Nephron (organoid): Measurements from ENCODE around the gene FGFRL1.

Source experiments
- H3K27ac Mint-ChIP-seq, 3 experiments: 2 replicates each; pipeline ENCODE4 v1.8.0; 2020; ENCODE audit warnings: mixed read lengths in 3 of 3, mild to moderate bottlenecking in 2 of 3, moderate library complexity in 1 of 3
- H3K27me3 Mint-ChIP-seq: 2 replicates; pipeline ENCODE4 v1.8.0; 2021; ENCODE audit warnings: low read depth, mild to moderate bottlenecking, moderate library complexity, mixed read lengths
- H3K36me3 Mint-ChIP-seq: 2 replicates; pipeline ENCODE4 v1.8.0; 2020; ENCODE audit warnings: low read depth, mixed read lengths
- H3K4me1 Mint-ChIP-seq: 2 replicates; pipeline ENCODE4 v1.8.0; 2020; ENCODE audit warnings: mixed read lengths
- H3K4me3 Mint-ChIP-seq, 3 experiments: 2 replicates each; pipeline ENCODE4 v1.8.0; 2020; ENCODE audit warnings: mild to moderate bottlenecking in 3 of 3, mixed read lengths in 3 of 3, moderate library complexity in 2 of 3
- H3K9me3 Mint-ChIP-seq: 2 replicates; pipeline ENCODE4 v1.8.0; 2020; ENCODE audit warnings: mixed read lengths
- CTCF ChIP-seq, 3 experiments: fragments of 200-600 bp; sonication (generic); IDR thresholded peaks; one replicate each; pipeline ENCODE4 v1.5.0; 2021; ENCODE audit warnings: antibody characterized with exemption in 3 of 3; ENCODE audit not compliant: unreplicated experiment in 3 of 3

FGFRL1 gene

GRCh38 chr4:988726-989721, 22.4 kb upstream of the FGFRL1 start:
- Mint-ChIP-seq H3K4me1 (peaks cover 6% of the 10 kb centered on the region), H3K27ac (no peak overlapping the region), H3K27me3 (no peaks in the 10 kb centered on the region), H3K4me3 (peak overlapping the region in 2 of 3 experiments; percentile 64 to 65), H3K36me3 (no peaks in the 10 kb centered on the region), H3K9me3 (no peaks in the 10 kb centered on the region)
- no peak for TF ChIP-seq CTCF (IDR thresholded peaks at IDR 0.05; ENCODE audit: unreplicated experiment in 3 of 3)

- Mint-ChIP-seq H3K4me1 (peaks cover 6% of the 10 kb centered on the region), H3K27ac (no peak overlapping the region), H3K27me3 (no peaks in the 10 kb centered on the region), H3K4me3 (no peak overlapping the region), H3K36me3 (no peaks in the 10 kb centered on the region), H3K9me3 (no peaks in the 10 kb centered on the region)
- no peak for TF ChIP-seq CTCF (IDR thresholded peaks at IDR 0.05; ENCODE audit: unreplicated experiment in 3 of 3)
Measured at GRCh38 chr4:989722-990471, 21.5 kb upstream of the FGFRL1 start.

GRCh38 chr4:990746-991367, 20.6 kb upstream of the FGFRL1 start:
- Mint-ChIP-seq H3K4me1 (peaks cover 6% of the 10 kb centered on the region), H3K27ac (no peak overlapping the region), H3K4me3 (no peak overlapping the region), H3K27me3 (peaks cover 9% of the 10 kb centered on the region), H3K36me3 (no peaks in the 10 kb centered on the region), H3K9me3 (no peaks in the 10 kb centered on the region)
- no peak for TF ChIP-seq CTCF (IDR thresholded peaks at IDR 0.05; ENCODE audit: unreplicated experiment in 3 of 3)

GRCh38 chr4:991451-992296, 19.8 kb upstream of the FGFRL1 start:
- Mint-ChIP-seq H3K27ac (peak overlapping the region in 1 of 3 experiments; percentile 96), H3K36me3 (no peaks in the 10 kb centered on the region), H3K9me3 (no peaks in the 10 kb centered on the region), H3K4me1 (no peaks in the 10 kb centered on the region), H3K4me3 (no peak overlapping the region), H3K27me3 (peaks cover 12% of the 10 kb centered on the region)
- TF ChIP-seq CTCF (IDR thresholded peaks at IDR 0.05; ENCODE audit: unreplicated experiment in 3 of 3) = no peak
